DOHH2 (cell line): Measurements from ENCODE around the gene ZG16.

Experiments used
- EZH2phosphoT487 ChIP-seq: fragments of 200-600 bp; sonication (generic); IDR thresholded peaks from 2 replicates; pipeline ENCODE4 v1.6.1; 2017; ENCODE audit warnings: borderline replicate concordance, mild to moderate bottlenecking, antibody characterized with exemption, low read length, moderate library complexity, mixed read lengths
- TF ChIP-seq, protein P1 (sequence below): fragments of 200-600 bp; sonication (generic); IDR thresholded peaks from one replicate; pipeline ENCODE4 v1.5.1; 2014; ENCODE audit warnings: antibody characterized with exemption, mild to moderate bottlenecking, low read depth, low read length; ENCODE audit not compliant: poor library complexity, severe bottlenecking

DNA sequence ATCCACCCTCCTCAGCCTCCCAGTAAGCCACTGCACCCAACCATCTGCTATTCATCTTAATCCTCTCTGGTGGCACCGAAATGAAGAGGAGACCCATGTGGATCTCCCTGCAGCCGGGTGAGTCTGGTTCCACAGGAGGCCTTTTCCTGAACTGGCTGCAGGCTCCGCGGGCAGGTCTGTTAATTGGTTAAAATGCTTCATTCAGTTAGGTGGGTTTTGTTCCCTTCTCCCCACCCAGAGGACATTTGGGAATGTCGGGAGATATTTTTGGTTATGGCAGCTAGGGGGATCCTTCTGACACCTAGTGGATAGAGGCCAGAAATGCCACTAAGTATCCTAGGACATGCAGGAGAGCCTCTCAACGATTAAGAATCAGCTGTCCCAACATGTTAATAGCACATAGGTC, 48.9 kb upstream of the ZG16 start:
- TF ChIP-seq, protein P1, sequence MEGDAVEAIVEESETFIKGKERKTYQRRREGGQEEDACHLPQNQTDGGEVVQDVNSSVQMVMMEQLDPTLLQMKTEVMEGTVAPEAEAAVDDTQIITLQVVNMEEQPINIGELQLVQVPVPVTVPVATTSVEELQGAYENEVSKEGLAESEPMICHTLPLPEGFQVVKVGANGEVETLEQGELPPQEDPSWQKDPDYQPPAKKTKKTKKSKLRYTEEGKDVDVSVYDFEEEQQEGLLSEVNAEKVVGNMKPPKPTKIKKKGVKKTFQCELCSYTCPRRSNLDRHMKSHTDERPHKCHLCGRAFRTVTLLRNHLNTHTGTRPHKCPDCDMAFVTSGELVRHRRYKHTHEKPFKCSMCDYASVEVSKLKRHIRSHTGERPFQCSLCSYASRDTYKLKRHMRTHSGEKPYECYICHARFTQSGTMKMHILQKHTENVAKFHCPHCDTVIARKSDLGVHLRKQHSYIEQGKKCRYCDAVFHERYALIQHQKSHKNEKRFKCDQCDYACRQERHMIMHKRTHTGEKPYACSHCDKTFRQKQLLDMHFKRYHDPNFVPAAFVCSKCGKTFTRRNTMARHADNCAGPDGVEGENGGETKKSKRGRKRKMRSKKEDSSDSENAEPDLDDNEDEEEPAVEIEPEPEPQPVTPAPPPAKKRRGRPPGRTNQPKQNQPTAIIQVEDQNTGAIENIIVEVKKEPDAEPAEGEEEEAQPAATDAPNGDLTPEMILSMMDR: peak; percentile 53
- no peak for TF ChIP-seq EZH2phosphoT487
